BJ (cell line): ENCODE measurements around the gene SYNGR3. TPM values are rescaled to one million over a fixed set of nuclear protein-coding genes. Genes with fewer than 3 reads are reported as not detected.

Source experiments
- CTCF ChIA-PET: fragments of 350-600 bp; formaldehyde crosslinking; extraction: SDS; loops from one replicate; lab custom pipeline; 2021; ENCODE audit warnings: antibody characterized with exemption, inconsistent platforms; lab: Yijun Ruan, JAX
- POLR2A ChIA-PET: fragments of 300-600 bp; sonication (Branson Sonifier 250); formaldehyde crosslinking; extraction: SDS; loops from one replicate; lab custom pipeline; 2021; ENCODE audit warnings: antibody characterized with exemption; lab: Charles Lee
- DNase-seq: peaks from one replicate; pipeline ENCODE4 v3.0.0-alpha.2; 2011; ENCODE audit warnings: low read depth
- H3K27me3 ChIP-seq: 2 replicates; pipeline ENCODE4 v1.6.0; 2011; ENCODE audit warnings: low read length; ENCODE audit not compliant: control insufficient read depth, insufficient read depth
- H3K36me3 ChIP-seq: 2 replicates; pipeline ENCODE4 v1.5.1; 2011; ENCODE audit warnings: low read length; ENCODE audit not compliant: control insufficient read depth, insufficient read depth
- H3K4me3 ChIP-seq: 2 replicates; pipeline ENCODE4 v1.5.1; 2011; ENCODE audit warnings: low read depth, mild to moderate bottlenecking, control low read depth, low read length
- CTCF ChIP-seq: IDR thresholded peaks from 2 replicates; pipeline ENCODE4 v1.5.1; 2011; ENCODE audit warnings: low read depth, mild to moderate bottlenecking, control low read depth, inconsistent platforms, low read length, moderate library complexity; ENCODE audit not compliant: insufficient read depth
- polyA plus RNA-seq: library from polyadenylated mRNA; depleted of rRNA; stranded (reverse); fragments of >200 nt; gene quantifications from 2 replicates; pipeline ENCODE4 v1.2.3, GENCODE V29; 2011

Gene SYNGR3
- polyA plus RNA-seq, 1 experiment: 3.3 TPM

- ChIA-PET CTCF (interaction anchor here (0.6 to 1.4 kb wide), 4 partner anchors 10 to 1011 kb away, joined by 3 to 4 read pairs (median 4); no protein-coding TSS in a partner anchor), POLR2A (interaction anchor here (0.6 kb wide), 1 partner anchor 210 kb away, joined by 3 read pairs; the partner anchor contains the start of gene NUBP2)
- DNase-seq: no peak
- TF ChIP-seq CTCF: no peak
- Histone ChIP-seq H3K27me3 (peaks cover 2% of the 10 kb centered on the region; the same call in 1 of the 2 replicates), H3K4me3 (no peak overlapping the region), H3K36me3 (no peaks in the 10 kb centered on the region; the same call in 1 of the 2 replicates)
Observed at GRCh38 chr16:1992704-1993317, 3.0 kb downstream of the SYNGR3 start.

- POLR2A ChIA-PET: no interaction called here
- CTCF ChIA-PET: interaction anchor here (0.9 to 1.5 kb wide), 2 partner anchors 10 to 147 kb away, joined by 4 read pairs; no protein-coding TSS in a partner anchor
- H3K36me3 ChIP-seq: peaks cover 7% of the 10 kb centered on the region
Observed at GRCh38 chr16:1993731-1994131, 4.0 kb downstream of the SYNGR3 start.

GRCh38 chr16:1997494-1998359 is 8.0 kb downstream of the SYNGR3 start:
- TF ChIP-seq CTCF: no peak
- no peak overlapping the region for H3K4me3 ChIP-seq
- DNase-seq: peak; percentile 60
- CTCF ChIA-PET: interaction anchor here (0.6 to 1.5 kb wide), 4 partner anchors 15 to 143 kb away, joined by 3 to 5 read pairs (median 4); no protein-coding TSS in a partner anchor
- no peaks in the 10 kb centered on the region for H3K27me3 ChIP-seq
- POLR2A ChIA-PET: no interaction called here
- H3K36me3 ChIP-seq: peaks cover 42% of the 10 kb centered on the region

More at GRCh38 chr16:1993731-1994131, 4.0 kb downstream of the SYNGR3 start:
- no peak for DNase-seq
- Histone ChIP-seq H3K4me3 (no peak overlapping the region), H3K27me3 (peaks cover 2% of the 10 kb centered on the region; the same call in 1 of the 2 replicates)
- TF ChIP-seq CTCF: no peak

- POLR2A ChIA-PET: no interaction called here
- no peaks in the 10 kb centered on the region for H3K27me3 ChIP-seq
- no peak overlapping the region for H3K4me3 ChIP-seq
- TF ChIP-seq CTCF: no peak
- H3K36me3 ChIP-seq: peaks cover 48% of the 10 kb centered on the region
- CTCF ChIA-PET: interaction anchor here (1.2 kb wide), 1 partner anchor 15 kb away, joined by 5 read pairs; no protein-coding TSS in a partner anchor
- no peak for DNase-seq
Observed at GRCh38 chr16:1998360-1998835, 8.6 kb downstream of the SYNGR3 start.
